ENCODE results near the gene GNGT2.
"Not testable (repeated sequence)": the region's sequence is repeated elsewhere in the genome, so short reads cannot be mapped to it uniquely, and the experiment has no call there.

The GNGT2 gene

GRCh38 chr17:49180303-49180702 lies 30.1 kb downstream of the GNGT2 start:
- DNase-seq (ENCODE audit: low read depth in 1 of 2, low spot score in 1 of 2) = peak; percentile 40 to 44

GRCh38 chr17:49175978-49176377 lies 34.4 kb downstream of the GNGT2 start:
- DNase-seq (ENCODE audit: low read depth in 1 of 2, low spot score in 1 of 2) = not testable (repeated sequence)

GRCh38 chr17:49170711-49171110 lies 39.7 kb downstream of the GNGT2 start:
- DNase-seq (ENCODE audit: low read depth in 1 of 2, low spot score in 1 of 2) = not testable (repeated sequence)

DNA sequence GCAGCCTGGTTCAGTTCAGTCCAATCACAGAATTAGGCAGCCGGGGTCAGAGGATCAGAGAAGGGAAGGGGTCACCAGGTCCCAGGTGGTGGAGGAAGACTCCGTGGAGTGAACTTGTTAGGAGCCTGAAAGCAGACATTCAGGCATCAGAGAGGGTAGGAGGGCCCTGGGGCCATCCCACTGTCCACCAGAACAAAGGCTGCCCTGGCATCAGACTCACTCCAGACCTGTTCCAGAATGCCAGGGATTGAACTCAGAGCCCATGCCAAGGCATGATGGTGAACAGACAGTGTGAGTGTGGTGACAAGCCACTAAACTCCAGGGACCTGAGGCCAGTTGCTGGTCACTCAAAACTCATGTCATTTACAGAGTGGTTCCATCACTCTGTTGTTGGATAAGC lies 40.2 kb downstream of the GNGT2 start:
- DNase-seq (ENCODE audit: low read depth in 1 of 2, low spot score in 1 of 2) = no peak

- no peak for DNase-seq (ENCODE audit: low read depth in 1 of 2, low spot score in 1 of 2)
These were observed 41.7 kb downstream of the GNGT2 start for GRCh38 chr17:49168706-49169105.

- DNase-seq (ENCODE audit: low read depth in 1 of 2, low spot score in 1 of 2) = no peak
These were observed 45.2 kb downstream of the GNGT2 start for GRCh38 chr17:49165143-49165542.

DNA sequence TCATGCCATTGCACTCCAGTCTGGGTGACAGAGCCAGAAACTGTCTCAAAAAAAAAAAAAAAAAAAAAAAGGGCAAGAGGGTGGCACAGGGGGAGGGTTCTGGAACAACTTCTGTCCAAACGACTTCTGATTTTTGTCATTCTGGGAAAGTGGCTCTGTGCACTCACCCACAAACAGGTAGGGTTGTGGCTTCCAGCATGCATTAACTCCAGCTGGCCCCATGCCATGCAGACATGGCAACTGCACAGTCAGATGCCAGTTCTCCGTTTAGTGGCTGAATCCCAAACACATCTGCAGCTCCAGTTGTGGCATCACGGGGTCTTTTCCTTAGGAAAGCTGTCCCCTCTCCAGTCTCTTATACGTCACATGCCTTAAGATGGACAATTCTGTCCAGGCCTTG lies 47.5 kb downstream of the GNGT2 start:
- no peak for DNase-seq (ENCODE audit: low read depth in 1 of 2, low spot score in 1 of 2)

- DNase-seq (ENCODE audit: low read depth in 1 of 2, low spot score in 1 of 2) = no peak
These were observed 52.6 kb downstream of the GNGT2 start for GRCh38 chr17:49157784-49158183.

DNA sequence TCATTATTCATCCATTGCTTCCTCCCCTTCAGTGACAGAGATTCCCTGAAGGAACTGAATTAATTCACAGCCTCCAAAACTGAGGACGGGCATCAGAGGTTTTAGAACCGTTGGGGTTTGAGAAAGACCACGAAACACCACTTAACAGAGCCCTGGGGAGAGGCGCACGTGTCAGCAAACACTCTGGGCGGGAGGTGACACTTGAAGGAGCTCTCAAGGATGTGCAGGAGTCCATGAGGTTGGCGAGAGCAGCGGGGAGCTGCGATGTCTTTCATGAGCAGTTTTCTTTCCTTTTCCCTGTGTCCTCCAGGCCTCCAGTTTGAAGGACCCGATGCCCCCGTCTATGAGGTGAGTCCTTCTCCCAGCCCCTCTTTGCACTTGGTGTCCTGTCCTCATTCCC lies 54.1 kb downstream of the GNGT2 start:
- no peak for DNase-seq (ENCODE audit: low read depth in 1 of 2, low spot score in 1 of 2)

Data from stimulated activated CD4-positive, alpha-beta T cell treated with anti-CD3 and anti-CD28 coated beads, Interleukin-15, amount 100 ng/mL, for 1 hour (primary cell).